PC-3 (cell line): ENCODE results near the gene AKAP6. TPM values are rescaled to one million over a fixed set of nuclear protein-coding genes. Genes with fewer than 3 reads are reported as not detected.
"Not testable (repeated sequence)": the region's sequence is repeated elsewhere in the genome, so short reads cannot be mapped to it uniquely, and the experiment has no call there.

Experiments used
- ATAC-seq: fragments of 200-7000 bp; cut with Tn5 transposase; 2 replicates; pipeline ENCODE4 v1.9.1; 2020; ENCODE audit warnings: mild to moderate bottlenecking, moderate library complexity
- BruUV-seq: library from RNA; stranded (reverse); fragments of 400-500 nt; replicated peaks from 2 replicates; lab custom pipeline; 2021; lab: Mats Ljungman, UMichigan
- CTCF ChIA-PET: fragments of 300-600 bp; sonication (Branson Sonifier 250); formaldehyde crosslinking; loops from one replicate; lab custom pipeline; 2022; ENCODE audit warnings: antibody characterized with exemption; lab: Charles Lee
- POLR2A ChIA-PET: fragments of 300-600 bp; sonication (Branson Sonifier 250); formaldehyde crosslinking; loops from one replicate; lab custom pipeline; 2022; ENCODE audit warnings: antibody characterized with exemption; ENCODE audit not compliant: unreplicated experiment; lab: Charles Lee
- DNase-seq: peaks from one replicate; pipeline ENCODE4 v3.0.0-alpha.2; 2015
- H2AFZ ChIP-seq: fragments of 300-600 bp; sonication (generic); 2 replicates; pipeline ENCODE4 v1.6.0; 2016; ENCODE audit warnings: antibody characterized with exemption, low read length
- H3F3A ChIP-seq: fragments of 300-600 bp; sonication (generic); one replicate; pipeline ENCODE4 v1.6.0; 2017; ENCODE audit warnings: antibody characterized with exemption, low read length, control low read depth, mild to moderate bottlenecking; ENCODE audit not compliant: unreplicated experiment
- H3K27ac ChIP-seq: fragments of 300-600 bp; sonication (generic); 2 replicates; pipeline ENCODE4 v1.5.1; 2016; ENCODE audit warnings: mild to moderate bottlenecking, low read length
- H3K27me3 ChIP-seq: fragments of 300-600 bp; sonication (generic); 2 replicates; pipeline ENCODE4 v1.6.1; 2016; ENCODE audit warnings: low read length, mixed read lengths
- H3K36me3 ChIP-seq: fragments of 300-600 bp; sonication (generic); 2 replicates; pipeline ENCODE4 v1.6.1; 2016; ENCODE audit warnings: low read depth, mixed run types, low read length, mixed read lengths
- H3K4me1 ChIP-seq: fragments of 300-600 bp; sonication (generic); 2 replicates; pipeline ENCODE4 v1.5.1; 2016; ENCODE audit warnings: low read length; ENCODE audit not compliant: insufficient read depth
- H3K4me2 ChIP-seq: fragments of 300-600 bp; sonication (generic); 2 replicates; pipeline ENCODE4 v1.6.0; 2016; ENCODE audit warnings: low read length
- H3K4me3 ChIP-seq: fragments of 300-600 bp; sonication (generic); 2 replicates; pipeline ENCODE4 v1.5.1; 2016; ENCODE audit warnings: mild to moderate bottlenecking, low read length, mixed read lengths
- H3K79me2 ChIP-seq: fragments of 300-600 bp; sonication (generic); 2 replicates; pipeline ENCODE4 v1.6.1; 2017; ENCODE audit warnings: low read length, mixed read lengths
- H3K9ac ChIP-seq: fragments of 300-600 bp; sonication (generic); 2 replicates; pipeline ENCODE4 v1.6.0; 2016; ENCODE audit warnings: mild to moderate bottlenecking, low read length
- H3K9me2 ChIP-seq: fragments of 300-600 bp; sonication (generic); replicated peaks from 2 replicates; pipeline ENCODE4 v1.6.1; 2016; ENCODE audit warnings: mixed run types, low read length, mixed read lengths
- H3K9me3 ChIP-seq: fragments of 300-600 bp; sonication (generic); 2 replicates; pipeline ENCODE4 v1.6.1; 2016; ENCODE audit warnings: low read length, mixed read lengths
- H4K20me1 ChIP-seq: fragments of 300-600 bp; sonication (generic); 2 replicates; pipeline ENCODE4 v1.6.1; 2016; ENCODE audit warnings: low read length, mixed read lengths
- CTCF ChIP-seq: fragments of 300-600 bp; sonication (generic); conservative IDR thresholded peaks from 2 replicates; pipeline ENCODE4 v1.5.1; 2017; ENCODE audit warnings: antibody characterized with exemption, low read depth, mild to moderate bottlenecking, low read length
- EZH2 ChIP-seq: fragments of 300-600 bp; sonication (generic); IDR thresholded peaks from one replicate; pipeline ENCODE4 v1.6.1; 2017; ENCODE audit warnings: antibody characterized with exemption, mild to moderate bottlenecking, low read length; ENCODE audit not compliant: unreplicated experiment
- EZH2phosphoT487 ChIP-seq: fragments of 300-600 bp; sonication (generic); IDR thresholded peaks from 2 replicates; pipeline ENCODE4 v1.6.1; 2018; ENCODE audit warnings: mild to moderate bottlenecking, antibody characterized with exemption, low read length, borderline replicate concordance
- intact Hi-C: fragments of 100-400 bp; cut with micrococcal nuclease; formaldehyde crosslinking; loops from 2 replicates; pipeline ENCODE4 v1.9.0; 2023
- total RNA-seq: library from RNA; depleted of rRNA; stranded (reverse); fragments of >200 nt; gene quantifications from 2 replicates; pipeline ENCODE4 v1.2.3, GENCODE V29; 2014

AKAP6 gene
- total RNA-seq, 1 experiment from 2014 or later: 1.5 TPM

DNA sequence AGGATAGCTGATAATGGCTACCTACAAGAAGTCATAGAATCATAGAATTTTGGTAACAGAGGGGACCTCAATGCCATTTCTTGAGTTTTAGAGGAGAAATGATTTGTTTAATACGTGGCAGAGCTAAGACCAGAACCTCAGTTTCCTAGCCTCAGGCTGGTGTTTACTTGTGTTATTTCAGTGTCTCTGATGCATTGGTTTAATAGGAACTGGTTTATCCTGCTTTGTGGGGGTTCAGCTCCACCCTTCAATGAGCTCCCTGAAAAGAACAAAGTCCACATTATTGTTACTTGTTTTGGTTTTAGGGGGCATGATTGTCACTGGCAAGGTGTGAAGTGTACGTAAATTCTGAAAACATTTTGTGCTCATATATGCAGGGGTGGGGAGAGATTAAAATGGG lies 55.4 kb downstream of the AKAP6 start:
- no peak overlapping the region for H3K27ac ChIP-seq
- intact Hi-C loops: loop anchor here (5.0 to 10.0 kb wide), 2 partner anchors 457 to 870 kb away; no protein-coding TSS in a partner anchor
- no peaks in the 10 kb centered on the region for H3K79me2 ChIP-seq
- no peak overlapping the region for H3K9ac ChIP-seq
- ChIA-PET POLR2A (interaction anchor here (0.6 kb wide), 1 partner anchor 308 kb away, joined by 3 read pairs; no protein-coding TSS in a partner anchor), CTCF (interaction anchor here (0.6 kb wide), 1 partner anchor 85 kb away, joined by 3 read pairs; no protein-coding TSS in a partner anchor)
- TF ChIP-seq EZH2 (no peak), EZH2phosphoT487 (no peak), CTCF (no peak)
- no peak for ATAC-seq
- H3K9me3 ChIP-seq: no peaks in the 10 kb centered on the region
- peaks cover 28% of the 10 kb centered on the region for H3K4me1 ChIP-seq
- DNase-seq: peak; percentile 65
- H3K4me3 ChIP-seq: no peak overlapping the region
- H3F3A ChIP-seq: no peaks in the 10 kb centered on the region
- no peaks in the 10 kb centered on the region for H4K20me1 ChIP-seq
- BruUV-seq: no TSS peak
- H3K4me2 ChIP-seq: peak overlapping the region; percentile 50
- H3K9me2 ChIP-seq: no peaks in the 10 kb centered on the region
- no peaks in the 10 kb centered on the region for H3K27me3 ChIP-seq
- H2AFZ ChIP-seq: no peak overlapping the region
- no peaks in the 10 kb centered on the region for H3K36me3 ChIP-seq

DNA sequence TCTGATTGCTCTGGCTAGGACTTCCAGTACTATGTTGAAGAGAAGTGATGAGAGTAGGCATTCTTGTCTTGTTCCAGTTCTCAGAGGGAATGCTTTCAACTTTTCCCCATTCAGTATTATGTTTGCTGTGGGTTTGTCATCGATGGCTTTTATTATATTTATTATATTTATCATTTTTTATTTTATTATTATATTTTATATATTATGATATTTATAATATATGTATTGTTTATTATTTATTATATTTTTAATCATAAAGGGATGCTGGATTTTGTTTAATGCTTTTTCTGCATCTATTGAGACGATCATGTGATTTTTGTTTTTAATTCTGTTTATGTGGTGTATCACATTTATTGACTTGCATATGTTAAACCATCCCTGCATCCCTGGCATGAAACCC lies 58.2 kb downstream of the AKAP6 start:
- ATAC-seq, H2AFZ ChIP-seq, H3F3A ChIP-seq, H3K9me3 ChIP-seq, H3K4me3 ChIP-seq, DNase-seq, H3K9ac ChIP-seq, H3K36me3 ChIP-seq, H3K9me2 ChIP-seq, POLR2A ChIA-PET, H4K20me1 ChIP-seq, H3K27me3 ChIP-seq, H3K79me2 ChIP-seq, H3K27ac ChIP-seq, BruUV-seq, H3K4me2 ChIP-seq: not testable (repeated sequence)
- CTCF ChIA-PET: interaction anchor here (0.6 kb wide), 1 partner anchor 102 kb away, joined by 3 read pairs; no protein-coding TSS in a partner anchor
- intact Hi-C loops: loop anchor here (10.0 kb wide), 1 partner anchor 872 kb away; no protein-coding TSS in a partner anchor
- H3K4me1 ChIP-seq: peaks cover 17% of the 10 kb centered on the region

GRCh38 chr14:32393119-32393518 lies 64.0 kb downstream of the AKAP6 start:
- intact Hi-C loops: no loop called here
- ChIA-PET CTCF (interaction anchor here (0.6 kb wide), 1 partner anchor 447 kb away, joined by 3 read pairs; no protein-coding TSS in a partner anchor), POLR2A (no interaction called here)
- Histone ChIP-seq H2AFZ (no peak overlapping the region), H3K4me3 (no peak overlapping the region), H3K9me2 (no peaks in the 10 kb centered on the region), H3K4me2 (no peak overlapping the region), H3K27ac (no peak overlapping the region), H3K4me1 (peaks cover 14% of the 10 kb centered on the region), H3K27me3 (no peaks in the 10 kb centered on the region), H3K36me3 (no peaks in the 10 kb centered on the region), H3K9me3 (no peaks in the 10 kb centered on the region), H3K79me2 (no peaks in the 10 kb centered on the region), H4K20me1 (no peaks in the 10 kb centered on the region), H3K9ac (no peak overlapping the region), H3F3A (peaks cover 6% of the 10 kb centered on the region)
- BruUV-seq: no TSS peak
- no peak for DNase-seq
- no peak for TF ChIP-seq EZH2
- no peak for TF ChIP-seq EZH2phosphoT487
- TF ChIP-seq CTCF: no peak
- ATAC-seq: no peak
